IMR-90 (cell line): ENCODE data around the gene KIF3B.

Source experiments
- CTCF ChIP-seq: conservative IDR thresholded peaks from 2 replicates; pipeline ENCODE4 v1.5.1; 2012; ENCODE audit warnings: mild to moderate bottlenecking, low read depth, low read length, improper control_type of control experiment
- MAFK ChIP-seq: IDR thresholded peaks from 2 replicates; pipeline ENCODE4 v1.6.1; 2012; ENCODE audit warnings: low read depth, low read length, improper control_type of control experiment

- TF ChIP-seq CTCF (no peak), MAFK (no peak)
Measured at GRCh38 chr20:32363492-32363891, 86.0 kb downstream of the KIF3B start.
